Measurements from ENCODE around the gene TEX14.

The TEX14 gene

DNA sequence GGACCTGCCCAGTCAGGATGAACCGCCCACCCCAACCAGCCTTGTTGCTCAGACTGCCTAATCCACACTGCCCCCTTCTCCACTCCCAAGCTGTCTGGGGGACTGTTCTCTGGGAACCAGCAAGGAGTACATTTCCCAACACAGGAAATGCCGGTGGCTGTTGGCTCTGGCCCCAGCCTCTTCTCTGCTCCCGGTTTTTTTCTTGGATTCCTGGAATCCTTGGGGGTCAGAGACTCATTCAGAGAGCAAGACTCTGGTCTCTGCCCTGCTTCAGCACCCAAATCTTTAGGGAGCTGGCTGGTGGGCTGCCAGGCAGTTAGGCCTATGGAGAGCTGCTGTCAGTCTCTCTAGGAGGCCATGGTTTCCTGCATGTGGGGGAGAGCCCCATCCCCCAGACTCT, 166.6 kb downstream of the TEX14 start:
- Histone ChIP-seq H3K36me3 (ENCODE audit: control insufficient read depth, insufficient read depth, low read length) (no peaks in the 10 kb centered on the region), H3K4me3 (replicated peaks; ENCODE audit: low read depth, low read length) (no peak overlapping the region), H3K27me3 (replicated peaks; ENCODE audit: control insufficient read depth, insufficient read depth, low read length) (no peaks in the 10 kb centered on the region)
- no peak for DNase-seq (ENCODE audit: extremely low read depth, insufficient read length)
- TF ChIP-seq, protein P1, sequence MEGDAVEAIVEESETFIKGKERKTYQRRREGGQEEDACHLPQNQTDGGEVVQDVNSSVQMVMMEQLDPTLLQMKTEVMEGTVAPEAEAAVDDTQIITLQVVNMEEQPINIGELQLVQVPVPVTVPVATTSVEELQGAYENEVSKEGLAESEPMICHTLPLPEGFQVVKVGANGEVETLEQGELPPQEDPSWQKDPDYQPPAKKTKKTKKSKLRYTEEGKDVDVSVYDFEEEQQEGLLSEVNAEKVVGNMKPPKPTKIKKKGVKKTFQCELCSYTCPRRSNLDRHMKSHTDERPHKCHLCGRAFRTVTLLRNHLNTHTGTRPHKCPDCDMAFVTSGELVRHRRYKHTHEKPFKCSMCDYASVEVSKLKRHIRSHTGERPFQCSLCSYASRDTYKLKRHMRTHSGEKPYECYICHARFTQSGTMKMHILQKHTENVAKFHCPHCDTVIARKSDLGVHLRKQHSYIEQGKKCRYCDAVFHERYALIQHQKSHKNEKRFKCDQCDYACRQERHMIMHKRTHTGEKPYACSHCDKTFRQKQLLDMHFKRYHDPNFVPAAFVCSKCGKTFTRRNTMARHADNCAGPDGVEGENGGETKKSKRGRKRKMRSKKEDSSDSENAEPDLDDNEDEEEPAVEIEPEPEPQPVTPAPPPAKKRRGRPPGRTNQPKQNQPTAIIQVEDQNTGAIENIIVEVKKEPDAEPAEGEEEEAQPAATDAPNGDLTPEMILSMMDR (IDR thresholded peaks at IDR 0.05; ENCODE audit: insufficient read depth, low read length, poor library complexity, severe bottlenecking): no peak

DNA sequence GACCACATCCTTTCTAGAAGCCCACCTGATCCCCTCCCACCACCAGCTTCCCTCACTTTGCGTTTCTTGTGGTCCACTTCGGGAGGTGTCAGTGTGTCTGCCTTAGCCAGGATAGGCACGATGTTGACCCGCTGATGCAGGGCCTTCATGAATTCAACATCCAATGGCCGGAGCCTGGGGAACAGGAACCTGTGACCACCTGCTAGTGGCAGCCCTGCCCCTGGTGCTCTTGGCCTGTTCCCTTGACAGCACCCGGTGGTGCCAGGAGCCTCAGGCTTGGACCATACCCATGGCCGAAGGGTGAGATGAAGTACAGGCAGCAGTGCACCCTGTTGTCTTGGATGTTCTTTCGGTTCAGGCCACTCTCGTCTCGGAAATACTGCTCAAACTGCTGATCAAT, 170.2 kb downstream of the TEX14 start:
- Histone ChIP-seq H3K27me3 (replicated peaks; ENCODE audit: control insufficient read depth, insufficient read depth, low read length) (no peaks in the 10 kb centered on the region), H3K36me3 (ENCODE audit: control insufficient read depth, insufficient read depth, low read length) (no peaks in the 10 kb centered on the region), H3K4me3 (replicated peaks; ENCODE audit: low read depth, low read length) (no peak overlapping the region)
- no peak for DNase-seq (ENCODE audit: extremely low read depth, insufficient read length)
- TF ChIP-seq, protein P1 (IDR thresholded peaks at IDR 0.05; ENCODE audit: insufficient read depth, low read length, poor library complexity, severe bottlenecking): no peak

DNA sequence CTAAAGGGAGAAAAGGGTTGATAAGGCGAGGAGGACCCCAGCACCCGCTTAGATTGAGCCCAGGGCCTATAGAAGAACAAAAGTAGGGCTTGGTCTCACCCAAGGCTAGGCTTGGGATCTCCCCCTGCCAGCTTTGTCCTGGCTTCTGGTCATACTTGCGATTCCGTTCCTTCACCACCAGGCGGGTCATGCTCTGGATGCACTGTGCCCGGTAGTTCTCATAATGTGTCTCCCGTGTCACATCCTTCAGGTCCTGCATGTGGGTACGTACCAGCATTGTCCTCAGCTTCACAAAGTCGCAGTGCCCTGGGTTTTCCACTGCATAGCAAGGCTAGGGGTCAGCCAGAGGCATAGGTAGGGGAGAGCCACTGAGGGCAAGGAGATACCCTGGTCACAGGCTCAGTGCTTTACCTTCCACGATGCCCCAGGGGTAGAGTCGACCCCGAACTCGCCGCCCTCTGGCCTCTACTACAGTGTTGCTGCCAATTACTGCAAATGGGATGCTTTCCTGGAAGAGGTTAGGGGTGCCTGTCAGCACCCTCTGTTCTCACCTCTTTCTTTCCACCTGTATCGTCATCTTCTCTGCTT, 170.9 kb downstream of the TEX14 start:
- no peak for DNase-seq (ENCODE audit: extremely low read depth, insufficient read length)
- TF ChIP-seq, protein P1 (IDR thresholded peaks at IDR 0.05; ENCODE audit: insufficient read depth, low read length, poor library complexity, severe bottlenecking): peak; percentile 55
- no peak overlapping the region for H3K4me3 ChIP-seq (replicated peaks; ENCODE audit: low read depth, low read length)
- no peaks in the 10 kb centered on the region for H3K27me3 ChIP-seq (replicated peaks; ENCODE audit: control insufficient read depth, insufficient read depth, low read length)
- no peaks in the 10 kb centered on the region; the same call in 1 of the 2 replicates for H3K36me3 ChIP-seq (ENCODE audit: control insufficient read depth, insufficient read depth, low read length)

DNA sequence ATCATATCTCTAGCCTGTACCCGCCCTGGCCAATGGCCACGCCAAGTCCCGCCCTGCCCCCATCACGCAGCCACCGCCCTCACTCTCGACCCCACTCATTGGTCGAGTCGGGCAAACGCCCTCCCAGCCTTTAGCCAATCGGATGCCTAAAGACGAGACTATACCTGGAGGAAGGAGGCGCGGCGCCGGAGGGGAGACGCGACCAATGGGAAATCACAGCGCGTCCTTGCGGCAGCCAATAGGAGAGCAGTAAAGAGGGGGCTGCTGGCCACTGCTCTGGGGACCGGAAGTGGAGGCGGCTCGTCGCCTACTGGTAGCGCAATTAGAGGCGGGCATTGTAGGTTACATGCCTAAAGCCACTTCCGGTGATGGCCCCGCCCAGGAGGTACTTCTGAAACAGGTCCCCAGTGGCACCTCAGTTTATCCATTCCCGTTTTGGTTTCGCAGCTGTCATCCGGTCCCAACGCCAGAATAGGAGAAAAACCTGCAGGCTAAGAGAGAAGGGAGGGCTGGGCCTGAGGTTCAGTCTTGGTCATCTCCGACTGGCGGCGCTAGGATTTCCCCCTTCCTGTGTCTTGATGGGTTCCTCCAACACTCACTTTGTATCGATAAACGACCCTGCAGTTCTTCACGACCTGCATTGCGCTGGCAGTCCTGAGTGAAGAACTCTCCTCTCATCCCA, 173.8 kb downstream of the TEX14 start:
- no peaks in the 10 kb centered on the region for H3K27me3 ChIP-seq (replicated peaks; ENCODE audit: control insufficient read depth, insufficient read depth, low read length)
- H3K4me3 ChIP-seq (replicated peaks; ENCODE audit: low read depth, low read length): peak overlapping the region; percentile 88
- H3K36me3 ChIP-seq (ENCODE audit: control insufficient read depth, insufficient read depth, low read length): no peaks in the 10 kb centered on the region; the same call in 1 of the 2 replicates
- DNase-seq (ENCODE audit: extremely low read depth, insufficient read length): peak; percentile 100
- TF ChIP-seq, protein P1 (IDR thresholded peaks at IDR 0.05; ENCODE audit: insufficient read depth, low read length, poor library complexity, severe bottlenecking): no peak

DNA sequence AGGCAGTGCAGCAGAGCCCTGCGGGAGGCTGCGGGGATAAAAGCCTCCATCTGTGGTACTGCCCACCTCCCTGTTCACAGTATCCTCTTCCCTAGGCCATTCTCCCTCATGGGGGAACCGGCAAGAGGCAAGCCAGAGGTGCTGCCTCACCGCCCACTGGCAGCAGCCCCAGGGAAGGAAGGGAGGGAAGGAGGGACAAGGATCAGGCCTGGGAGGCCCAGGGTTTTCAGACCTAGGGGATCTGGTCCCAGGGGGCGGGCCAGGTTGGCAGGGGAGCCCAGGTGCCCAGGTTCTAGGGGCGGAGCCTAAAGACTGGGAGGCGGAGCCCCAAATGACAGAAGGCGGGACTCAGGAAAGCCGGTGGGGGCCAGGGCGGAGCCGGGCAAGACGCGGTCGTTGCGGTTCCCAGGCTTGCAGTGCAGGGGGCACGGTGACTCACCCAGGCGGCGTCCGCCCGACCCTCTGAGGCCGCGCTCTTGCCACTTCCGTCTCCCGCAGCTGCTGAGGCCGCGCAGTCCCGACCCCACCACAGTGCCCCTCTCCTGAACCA, 174.4 kb downstream of the TEX14 start:
- H3K4me3 ChIP-seq (replicated peaks; ENCODE audit: low read depth, low read length): peak overlapping the region; percentile 88
- TF ChIP-seq, protein P1 (IDR thresholded peaks at IDR 0.05; ENCODE audit: insufficient read depth, low read length, poor library complexity, severe bottlenecking): no peak

More for the DNA sequence above, 174.4 kb downstream of the TEX14 start:
- Histone ChIP-seq H3K36me3 (ENCODE audit: control insufficient read depth, insufficient read depth, low read length) (peaks cover 1% of the 10 kb centered on the region), H3K27me3 (replicated peaks; ENCODE audit: control insufficient read depth, insufficient read depth, low read length) (no peaks in the 10 kb centered on the region)
- no peak for DNase-seq (ENCODE audit: extremely low read depth, insufficient read length)
